ENCODE measurements around the gene BRPF1.

Gene BRPF1

GRCh38 chr3:9729419-9729818, 2.1 kb upstream of the BRPF1 start:
- H3K4me3 ChIP-seq (ENCODE audit: low read depth, low read length), result no peak overlapping the region
- TF ChIP-seq CTCF (IDR thresholded peaks at IDR 0.05; ENCODE audit: control insufficient read depth, extremely low read depth, insufficient read depth), result no peak
- no peak for DNase-seq (ENCODE audit: low read depth)

- no peak for TF ChIP-seq CTCF (IDR thresholded peaks at IDR 0.05; ENCODE audit: control insufficient read depth, extremely low read depth, insufficient read depth)
- no peak for DNase-seq (ENCODE audit: low read depth)
- peak overlapping the region; percentile 97 for H3K4me3 ChIP-seq (ENCODE audit: low read depth, low read length)
Measured at GRCh38 chr3:9730657-9731205, 804 bp upstream of the BRPF1 start.

GRCh38 chr3:9732080-9732739, 675 bp downstream of the BRPF1 start:
- no peak for TF ChIP-seq CTCF (IDR thresholded peaks at IDR 0.05; ENCODE audit: control insufficient read depth, extremely low read depth, insufficient read depth)

GRCh38 chr3:9732740-9733115, 1.2 kb downstream of the BRPF1 start:
- H3K4me3 ChIP-seq (ENCODE audit: low read depth, low read length), result peak overlapping the region; percentile 97
- no peak for DNase-seq (ENCODE audit: low read depth)
- no peak for TF ChIP-seq CTCF (IDR thresholded peaks at IDR 0.05; ENCODE audit: control insufficient read depth, extremely low read depth, insufficient read depth)

More at GRCh38 chr3:9732080-9732739, 675 bp downstream of the BRPF1 start:
- peak overlapping the region; percentile 97 for H3K4me3 ChIP-seq (ENCODE audit: low read depth, low read length)
- DNase-seq (ENCODE audit: low read depth), result no peak

- H3K4me3 ChIP-seq (ENCODE audit: low read depth, low read length), result no peak overlapping the region
- no peak for DNase-seq (ENCODE audit: low read depth)
Measured at GRCh38 chr3:9736831-9737230, 5.3 kb downstream of the BRPF1 start.

GRCh38 chr3:9739181-9739580, 7.6 kb downstream of the BRPF1 start:
- no peak overlapping the region for H3K4me3 ChIP-seq (ENCODE audit: low read depth, low read length)
- DNase-seq (ENCODE audit: low read depth), result no peak
- no peak for TF ChIP-seq CTCF (IDR thresholded peaks at IDR 0.05; ENCODE audit: control insufficient read depth, extremely low read depth, insufficient read depth)

More at GRCh38 chr3:9736831-9737230, 5.3 kb downstream of the BRPF1 start:
- no peak for TF ChIP-seq CTCF (IDR thresholded peaks at IDR 0.05; ENCODE audit: control insufficient read depth, extremely low read depth, insufficient read depth)

- no peak for DNase-seq (ENCODE audit: low read depth)
- TF ChIP-seq CTCF (IDR thresholded peaks at IDR 0.05; ENCODE audit: control insufficient read depth, extremely low read depth, insufficient read depth), result no peak
- H3K4me3 ChIP-seq (ENCODE audit: low read depth, low read length), result no peak overlapping the region
Measured at GRCh38 chr3:9742560-9742959, 11.0 kb downstream of the BRPF1 start.
